Keratinocyte (primary cell): Measurements from ENCODE around the gene CFLAR. TPM values are rescaled to one million over a fixed set of nuclear protein-coding genes. Genes with fewer than 3 reads are reported as not detected.

ENCODE experiments used
- DNase-seq: peaks from one replicate; pipeline ENCODE4 v3.0.0-alpha.2; 2011; ENCODE audit warnings: low read depth, missing footprints, low spot score
- FAIRE-seq: peaks from 2 replicates; lab custom pipeline; 2011; peaks lifted over from hg19 to GRCh38; lab: Jason Lieb, UNC
- H2AFZ ChIP-seq: 2 replicates; pipeline ENCODE4 v1.6.0; 2012; ENCODE audit warnings: low read length, control low read depth, inconsistent platforms; ENCODE audit not compliant: control insufficient read depth
- H3K27ac ChIP-seq: 2 replicates; pipeline ENCODE4 v1.5.1; 2011; ENCODE audit warnings: low read length; ENCODE audit not compliant: control insufficient read depth, insufficient read depth
- H3K27me3 ChIP-seq: 3 replicates; pipeline ENCODE4 v1.6.0; 2011; ENCODE audit warnings: low read length; ENCODE audit not compliant: control insufficient read depth, insufficient read depth; ENCODE audit errors: extremely low read depth
- H3K36me3 ChIP-seq, 2 experiments: 2 replicates in 1 of 2; 3 replicates in 1 of 2; pipeline ENCODE4 v1.5.1; 2011; ENCODE audit warnings: low read length in 2 of 2, mild to moderate bottlenecking in 1 of 2; ENCODE audit not compliant: control insufficient read depth in 2 of 2, insufficient read depth in 2 of 2; ENCODE audit errors: extremely low read depth in 1 of 2
- H3K4me1 ChIP-seq: 3 replicates; pipeline ENCODE4 v1.5.1; 2011; ENCODE audit warnings: low read length; ENCODE audit not compliant: control insufficient read depth, insufficient read depth; ENCODE audit errors: extremely low read depth
- H3K4me2 ChIP-seq: 3 replicates; pipeline ENCODE4 v1.6.0; 2011; ENCODE audit warnings: low read depth, low read length; ENCODE audit not compliant: control insufficient read depth, insufficient read depth; ENCODE audit errors: extremely low read depth
- H3K4me3 ChIP-seq, 3 experiments: fragments of 200-600 bp in 1 of 3; sonication (generic) in 1 of 3; 2 replicates in 2 of 3; 3 replicates in 1 of 3; pipeline ENCODE4 v1.5.1; 2011 to 2016; ENCODE audit warnings: low read length in 3 of 3, mild to moderate bottlenecking in 3 of 3, control low read depth in 2 of 3, inconsistent platforms in 1 of 3, low read depth in 1 of 3, mixed read lengths in 1 of 3, mixed run types in 1 of 3, moderate library complexity in 1 of 3; ENCODE audit not compliant: control insufficient read depth in 2 of 3, insufficient read depth in 2 of 3; ENCODE audit errors: extremely low read depth in 1 of 3
- H3K79me2 ChIP-seq: 2 replicates; pipeline ENCODE4 v1.6.0; 2012; ENCODE audit warnings: low read length; ENCODE audit not compliant: control insufficient read depth, insufficient read depth
- H3K9ac ChIP-seq: 3 replicates; pipeline ENCODE4 v1.6.0; 2011; ENCODE audit warnings: low read length; ENCODE audit not compliant: control insufficient read depth, insufficient read depth; ENCODE audit errors: extremely low read depth
- H3K9me1 ChIP-seq: 3 replicates; pipeline ENCODE4 v1.6.0; 2011; ENCODE audit warnings: low read length; ENCODE audit not compliant: control insufficient read depth, insufficient read depth; ENCODE audit errors: extremely low read depth
- H3K9me3 ChIP-seq: 2 replicates; pipeline ENCODE4 v1.5.1; 2012; ENCODE audit warnings: low read depth, low read length; ENCODE audit not compliant: control insufficient read depth
- H4K20me1 ChIP-seq: 3 replicates; pipeline ENCODE4 v1.6.0; 2011; ENCODE audit warnings: low read length; ENCODE audit not compliant: control insufficient read depth, insufficient read depth; ENCODE audit errors: extremely low read depth
- CTCF ChIP-seq, 3 experiments: IDR thresholded peaks in 1 of 3; conservative IDR thresholded peaks in 1 of 3; optimal IDR thresholded peaks in 1 of 3; 2 replicates in 2 of 3; 3 replicates in 1 of 3; pipeline versions ENCODE3 to v1.5.1; 2011; ENCODE audit warnings: low read length in 3 of 3, mild to moderate bottlenecking in 3 of 3, moderate library complexity in 2 of 3, control low read depth in 1 of 3, inconsistent platforms in 1 of 3; ENCODE audit not compliant: insufficient read depth in 2 of 3; ENCODE audit errors: extremely low read depth in 1 of 3
- EZH2 ChIP-seq: IDR thresholded peaks from one replicate; pipeline ENCODE4 v1.6.1; 2012; ENCODE audit warnings: inconsistent platforms, mild to moderate bottlenecking, low read length, moderate library complexity
- dilution Hi-C: fragments of 300-500 bp; cut with MboI; formaldehyde crosslinking; loops from one replicate; pipeline ENCODE4 v1.7.0; 2020; ENCODE audit warnings: low sequenced_read_pairs; ENCODE audit not compliant: extremely low pct_ligation_motif_present
- polyA plus RNA-seq, 5 experiments: library from polyadenylated mRNA; depleted of rRNA in 3 of 5; stranded (reverse) in 3 of 5; stranded (forward) in 1 of 5; unstranded in 1 of 5; fragments of >200 nt; gene quantifications; 1 replicate in 1 of 5; 2 replicates in 3 of 5; 3 replicates in 1 of 5; pipeline versions ENCODE4 v1.2.1 to v1.2.3, GENCODE V29; 2011 to 2012; ENCODE audit warnings: missing spikeins in 2 of 5, low read depth in 1 of 5, low replicate concordance in 1 of 5

The CFLAR gene
- polyA plus RNA-seq, 1 donor (not counting 4 experiments of a cell fraction or from before 2014, with no cell fraction given): 37.3 TPM

- dilution Hi-C loops: no loop called here
- H3K27me3 ChIP-seq: no peaks in the 10 kb centered on the region
- H4K20me1 ChIP-seq: no peaks in the 10 kb centered on the region
- H3K36me3 ChIP-seq: peaks cover 2% of the 10 kb centered on the region in 2 experiments
- H3K9me1 ChIP-seq: no peaks in the 10 kb centered on the region
- peak; percentile 17 for FAIRE-seq
- H3K27ac ChIP-seq: no peak overlapping the region
- H3K4me3 ChIP-seq: no peak overlapping the region
- H3K79me2 ChIP-seq: no peaks in the 10 kb centered on the region
- no peak for DNase-seq
- H3K4me1 ChIP-seq: no peaks in the 10 kb centered on the region
- no peak overlapping the region for H2AFZ ChIP-seq
- H3K9me3 ChIP-seq: no peaks in the 10 kb centered on the region
- H3K9ac ChIP-seq: no peak overlapping the region
- TF ChIP-seq EZH2 (no peak), CTCF (optimal IDR thresholded peaks at IDR 0.05 in 1 of 3, IDR thresholded peaks at IDR 0.05 in 1 of 3, conservative IDR thresholded peaks at IDR 0.05 in 1 of 3; ENCODE audit: extremely low read depth in 1 of 3, insufficient read depth in 2 of 3, low read length in 3 of 3) (no peak)
- H3K4me2 ChIP-seq: no peak overlapping the region
Measured at GRCh38 chr2:201203916-201204654, 88.1 kb downstream of the CFLAR start.

- Histone ChIP-seq H2AFZ (no peak overlapping the region), H3K9me3 (no peaks in the 10 kb centered on the region), H3K9me1 (no peaks in the 10 kb centered on the region), H3K79me2 (no peaks in the 10 kb centered on the region), H3K27ac (no peak overlapping the region), H3K27me3 (no peaks in the 10 kb centered on the region), H3K36me3 (peaks cover 2% of the 10 kb centered on the region in 2 experiments), H3K4me1 (no peaks in the 10 kb centered on the region), H3K4me2 (no peak overlapping the region), H4K20me1 (no peaks in the 10 kb centered on the region), H3K9ac (no peak overlapping the region), H3K4me3 (no peak overlapping the region)
- TF ChIP-seq CTCF (optimal IDR thresholded peaks at IDR 0.05 in 1 of 3, IDR thresholded peaks at IDR 0.05 in 1 of 3, conservative IDR thresholded peaks at IDR 0.05 in 1 of 3; ENCODE audit: extremely low read depth in 1 of 3, insufficient read depth in 2 of 3, low read length in 3 of 3) (no peak), EZH2 (no peak)
- dilution Hi-C loops: no loop called here
- FAIRE-seq: no peak
- DNase-seq: no peak
Measured at GRCh38 chr2:201204655-201205514, 88.9 kb downstream of the CFLAR start.
